Measurements from ENCODE around the gene SP5. TPM values are rescaled to one million over a fixed set of nuclear protein-coding genes. Genes with fewer than 3 reads are reported as not detected.
A peak's percentile ranks its signal among the peaks of the same experiment; 100 is the strongest.

SP5 gene
- total and polyA plus RNA-seq, 5 donors from 2014 or later: not detected

DNA sequence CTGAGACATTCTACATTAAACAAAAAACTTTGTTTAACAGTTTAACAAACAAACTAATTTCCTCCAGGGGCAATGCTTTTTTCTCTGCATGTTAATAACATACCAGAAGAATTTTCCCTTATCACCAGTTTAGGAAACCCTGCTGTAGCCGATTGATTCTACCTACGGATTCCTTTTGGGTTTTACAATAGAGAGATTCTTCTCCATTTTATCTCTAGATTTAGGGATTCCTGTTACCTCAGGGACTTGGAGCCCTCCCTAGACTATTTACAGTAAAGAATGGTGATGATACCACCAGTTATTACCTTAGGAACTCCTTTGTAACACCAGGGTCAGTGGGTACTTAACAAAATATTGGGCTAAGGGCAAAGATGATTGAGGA, 49.7 kb downstream of the SP5 start:
- no peaks in the 10 kb centered on the region for H3K36me3 ChIP-seq (ENCODE audit: control insufficient read depth, insufficient read depth, low read length)
- no peak for ATAC-seq (ENCODE audit: low read depth in 2 of 2)
- H3K4me3 ChIP-seq (ENCODE audit: low read depth, low read length): no peak overlapping the region
- H3K27ac ChIP-seq (ENCODE audit: insufficient read depth, low read length, poor library complexity, severe bottlenecking): no peak overlapping the region
- no peaks in the 10 kb centered on the region for H3K4me1 ChIP-seq (ENCODE audit: control insufficient read depth, insufficient read depth, low read length, poor library complexity, severe bottlenecking)
- peaks cover 3% of the 10 kb centered on the region for H3K27me3 ChIP-seq (ENCODE audit: control insufficient read depth, insufficient read depth, low read length)
- no peaks in the 10 kb centered on the region for H3K9me3 ChIP-seq (ENCODE audit: control insufficient read depth in 2 of 2, low read length in 2 of 2)
- no peak for DNase-seq
- Mint-ChIP-seq H3K4me3 (no peak overlapping the region), H3K36me3 (no peaks in the 10 kb centered on the region), H3K27me3 (peaks cover 32% of the 10 kb centered on the region), H3K4me1 (peaks cover 0 to under 1% (median 0%) of the 10 kb centered on the region in 4 donors), H3K27ac (no peak overlapping the region), H3K9me3 (peaks cover 0 to 2% (median 0%) of the 10 kb centered on the region in 7 donors)

DNA sequence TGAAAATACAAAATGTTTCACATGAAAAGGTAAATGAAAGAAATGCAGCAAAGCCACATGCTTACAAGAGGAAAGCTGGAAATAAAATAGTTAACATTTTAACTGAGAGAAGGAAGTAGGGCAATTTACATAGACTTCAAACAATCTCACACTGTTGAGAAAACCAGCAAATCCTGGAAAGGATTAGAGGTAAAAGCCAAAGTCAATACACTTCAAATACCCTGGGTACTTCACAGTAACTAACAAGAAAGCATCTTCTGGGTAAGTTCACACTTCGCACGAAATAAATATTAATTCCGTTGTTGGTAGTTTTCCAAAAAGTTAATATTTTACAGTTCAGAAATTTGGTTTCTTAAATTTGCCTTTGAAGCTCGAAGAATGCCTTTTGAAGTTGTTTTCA, 51.6 kb downstream of the SP5 start:
- Mint-ChIP-seq H3K4me3 (peak overlapping the region in 1 of 4 donors; percentile 55), H3K36me3 (no peaks in the 10 kb centered on the region), H3K27me3 (peaks cover 41% of the 10 kb centered on the region), H3K4me1 (peaks cover 0 to 13% (median 3%) of the 10 kb centered on the region in 4 donors), H3K9me3 (peaks cover 0 to 2% (median 0%) of the 10 kb centered on the region in 7 donors), H3K27ac (no peak overlapping the region)
- no peaks in the 10 kb centered on the region for H3K9me3 ChIP-seq (ENCODE audit: control insufficient read depth in 2 of 2, low read length in 2 of 2)
- H3K27me3 ChIP-seq (ENCODE audit: control insufficient read depth, insufficient read depth, low read length): peaks cover 6% of the 10 kb centered on the region
- H3K27ac ChIP-seq (ENCODE audit: insufficient read depth, low read length, poor library complexity, severe bottlenecking): no peak overlapping the region
- no peaks in the 10 kb centered on the region for H3K36me3 ChIP-seq (ENCODE audit: control insufficient read depth, insufficient read depth, low read length)
- ATAC-seq (ENCODE audit: low read depth in 2 of 2) (no peak), DNase-seq (no peak)
- no peak overlapping the region for H3K4me3 ChIP-seq (ENCODE audit: low read depth, low read length)
- peaks cover 14% of the 10 kb centered on the region for H3K4me1 ChIP-seq (ENCODE audit: control insufficient read depth, insufficient read depth, low read length, poor library complexity, severe bottlenecking)

Other genes with a start within 250 kb of the SP5 start
- not detected for gene ERICH2, start 55.0 kb downstream of the SP5 start, total RNA-seq
- gene ERICH2, start 55.0 kb downstream of the SP5 start, polyA plus RNA-seq: not detected
- gene GAD1, start 101.5 kb downstream of the SP5 start, total RNA-seq: not detected
- gene GAD1, start 101.5 kb downstream of the SP5 start, polyA plus RNA-seq: not detected
- 77.5 TPM for gene GORASP2, start 213.9 kb downstream of the SP5 start, total RNA-seq
- gene GORASP2, start 213.9 kb downstream of the SP5 start, polyA plus RNA-seq: 10 to 100 TPM; 86.0 to 98.9 (median 93.5) TPM